ENCODE data around the gene ISCU. TPM values are rescaled to one million over a fixed set of nuclear protein-coding genes. Genes with fewer than 3 reads are reported as not detected.

Gene ISCU
- polyA plus RNA-seq, 1 donor (not counting 4 experiments of a cell fraction or from before 2014, with no cell fraction given): 106 TPM

DNA sequence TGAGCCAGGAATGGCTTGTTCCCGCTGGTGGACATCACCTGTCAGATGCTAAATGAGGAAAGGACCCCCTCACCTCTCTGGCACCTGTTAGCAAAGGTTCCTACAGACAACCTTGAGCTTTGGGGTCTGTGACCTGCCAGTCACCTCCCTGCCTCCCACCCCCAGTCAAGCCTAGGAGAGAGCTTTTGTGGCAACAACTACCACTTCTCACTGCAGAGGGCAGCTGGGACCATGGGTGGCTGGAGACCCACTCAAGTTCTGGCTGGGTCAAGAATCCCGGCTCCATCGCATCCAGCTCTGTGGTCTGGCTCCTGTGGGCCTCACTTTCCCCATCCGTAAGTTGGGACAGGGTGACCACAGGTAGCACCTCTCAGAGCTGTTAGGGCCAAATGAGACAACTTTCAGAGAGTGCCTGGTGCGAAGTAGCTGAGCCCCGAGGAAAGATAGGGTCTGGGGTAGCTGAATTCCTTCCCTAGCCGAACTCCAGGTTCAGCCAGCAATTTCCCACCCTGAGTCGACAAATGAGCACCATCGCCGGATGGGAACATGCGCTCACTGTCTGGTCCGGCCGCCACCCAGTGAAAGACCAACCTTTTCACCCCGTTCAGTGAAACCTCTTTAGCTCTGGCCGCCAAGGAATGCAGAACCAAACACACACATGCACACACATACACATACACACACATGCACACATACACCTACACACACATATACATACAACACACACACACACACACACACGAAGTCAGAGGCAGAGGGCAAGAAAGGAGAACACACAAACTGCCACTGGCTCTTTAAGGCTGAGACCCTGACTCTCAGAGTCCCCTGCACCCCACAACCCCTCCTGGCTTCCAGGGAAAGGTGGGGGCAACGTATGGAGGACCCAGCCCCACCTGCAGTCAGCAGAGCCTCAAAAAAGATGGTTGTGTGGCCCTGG, 33.6 kb downstream of the ISCU start:
- Histone ChIP-seq H3K27me3 (ENCODE audit: control insufficient read depth, extremely low read depth, insufficient read depth, low read length) (peaks cover 7% of the 10 kb centered on the region), H3K4me3 (ENCODE audit: control insufficient read depth in 2 of 3, extremely low read depth in 1 of 3, insufficient read depth in 2 of 3, low read depth in 1 of 3, low read length in 3 of 3) (no peak overlapping the region), H3K9me3 (ENCODE audit: control insufficient read depth, low read depth, low read length) (no peaks in the 10 kb centered on the region), H3K27ac (ENCODE audit: control insufficient read depth, insufficient read depth, low read length) (no peak overlapping the region), H3K9ac (ENCODE audit: control insufficient read depth, extremely low read depth, insufficient read depth, low read length) (no peak overlapping the region), H3K4me2 (ENCODE audit: control insufficient read depth, extremely low read depth, insufficient read depth, low read depth, low read length) (no peak overlapping the region), H3K36me3 (ENCODE audit: control insufficient read depth in 2 of 2, extremely low read depth in 1 of 2, insufficient read depth in 2 of 2, low read length in 2 of 2) (no peaks in the 10 kb centered on the region), H3K9me1 (ENCODE audit: control insufficient read depth, extremely low read depth, insufficient read depth, low read length) (no peaks in the 10 kb centered on the region), H2AFZ (ENCODE audit: control insufficient read depth, low read length) (no peak overlapping the region), H4K20me1 (ENCODE audit: control insufficient read depth, extremely low read depth, insufficient read depth, low read length) (no peaks in the 10 kb centered on the region), H3K79me2 (ENCODE audit: control insufficient read depth, insufficient read depth, low read length) (no peaks in the 10 kb centered on the region), H3K4me1 (ENCODE audit: control insufficient read depth, extremely low read depth, insufficient read depth, low read length) (no peaks in the 10 kb centered on the region)
- FAIRE-seq: no peak
- dilution Hi-C loops (cut with MboI; ENCODE audit: extremely low pct_ligation_motif_present, low sequenced_read_pairs): no loop called here
- TF ChIP-seq, protein P1, sequence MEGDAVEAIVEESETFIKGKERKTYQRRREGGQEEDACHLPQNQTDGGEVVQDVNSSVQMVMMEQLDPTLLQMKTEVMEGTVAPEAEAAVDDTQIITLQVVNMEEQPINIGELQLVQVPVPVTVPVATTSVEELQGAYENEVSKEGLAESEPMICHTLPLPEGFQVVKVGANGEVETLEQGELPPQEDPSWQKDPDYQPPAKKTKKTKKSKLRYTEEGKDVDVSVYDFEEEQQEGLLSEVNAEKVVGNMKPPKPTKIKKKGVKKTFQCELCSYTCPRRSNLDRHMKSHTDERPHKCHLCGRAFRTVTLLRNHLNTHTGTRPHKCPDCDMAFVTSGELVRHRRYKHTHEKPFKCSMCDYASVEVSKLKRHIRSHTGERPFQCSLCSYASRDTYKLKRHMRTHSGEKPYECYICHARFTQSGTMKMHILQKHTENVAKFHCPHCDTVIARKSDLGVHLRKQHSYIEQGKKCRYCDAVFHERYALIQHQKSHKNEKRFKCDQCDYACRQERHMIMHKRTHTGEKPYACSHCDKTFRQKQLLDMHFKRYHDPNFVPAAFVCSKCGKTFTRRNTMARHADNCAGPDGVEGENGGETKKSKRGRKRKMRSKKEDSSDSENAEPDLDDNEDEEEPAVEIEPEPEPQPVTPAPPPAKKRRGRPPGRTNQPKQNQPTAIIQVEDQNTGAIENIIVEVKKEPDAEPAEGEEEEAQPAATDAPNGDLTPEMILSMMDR (optimal IDR thresholded peaks at IDR 0.05 in 1 of 3, IDR thresholded peaks at IDR 0.05 in 1 of 3, conservative IDR thresholded peaks at IDR 0.05 in 1 of 3; ENCODE audit: extremely low read depth in 1 of 3, insufficient read depth in 2 of 3, low read length in 3 of 3): no peak
- no peak for TF ChIP-seq EZH2 (IDR thresholded peaks at IDR 0.05; ENCODE audit: low read length)
- DNase-seq (ENCODE audit: low read depth, low spot score): no peak

DNA sequence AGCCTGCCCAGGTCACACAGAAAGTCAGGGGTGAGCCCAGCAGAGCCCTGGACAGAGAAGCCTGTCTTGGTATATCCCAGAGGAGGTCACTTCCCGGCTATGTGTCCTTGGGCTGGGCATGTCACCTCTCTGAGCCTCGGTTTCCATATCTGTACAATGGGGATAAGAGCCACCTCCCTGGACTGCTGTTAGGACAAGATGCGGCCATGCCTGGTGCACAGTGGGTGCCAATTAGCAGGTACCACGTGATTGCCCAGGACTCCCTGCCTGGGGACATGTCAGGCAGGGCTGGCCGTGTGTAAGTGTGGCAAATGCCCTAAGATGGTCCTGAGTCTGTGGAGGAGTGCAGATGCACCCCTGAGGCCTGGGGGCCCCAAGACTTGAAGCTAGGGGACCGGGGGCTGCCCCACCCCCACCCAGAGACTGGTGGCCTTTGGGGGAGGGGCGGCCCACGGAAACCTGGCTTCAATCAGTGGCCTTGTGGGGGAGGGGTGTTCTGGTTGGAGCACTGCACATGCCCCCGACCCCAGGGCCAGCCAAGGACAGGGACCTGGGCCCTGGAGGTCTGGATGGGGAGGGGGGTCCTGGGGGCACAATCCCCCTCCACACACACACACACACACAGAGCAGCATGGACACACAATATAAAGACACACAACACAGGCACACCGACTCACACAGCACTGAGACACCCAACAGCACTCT, 34.6 kb downstream of the ISCU start:
- H3K4me1 ChIP-seq (ENCODE audit: control insufficient read depth, extremely low read depth, insufficient read depth, low read length): no peaks in the 10 kb centered on the region
- TF ChIP-seq, protein P1 (optimal IDR thresholded peaks at IDR 0.05 in 1 of 3, IDR thresholded peaks at IDR 0.05 in 1 of 3, conservative IDR thresholded peaks at IDR 0.05 in 1 of 3; ENCODE audit: extremely low read depth in 1 of 3, insufficient read depth in 2 of 3, low read length in 3 of 3): no peak
- TF ChIP-seq EZH2 (IDR thresholded peaks at IDR 0.05; ENCODE audit: low read length): no peak
- H2AFZ ChIP-seq (ENCODE audit: control insufficient read depth, low read length): no peak overlapping the region
- DNase-seq (ENCODE audit: low read depth, low spot score): no peak
- no peak for FAIRE-seq
- no peaks in the 10 kb centered on the region for H3K36me3 ChIP-seq (ENCODE audit: control insufficient read depth in 2 of 2, extremely low read depth in 1 of 2, insufficient read depth in 2 of 2, low read length in 2 of 2)
- no peak overlapping the region for H3K4me3 ChIP-seq (ENCODE audit: control insufficient read depth in 2 of 3, extremely low read depth in 1 of 3, insufficient read depth in 2 of 3, low read depth in 1 of 3, low read length in 3 of 3)
- no peaks in the 10 kb centered on the region for H4K20me1 ChIP-seq (ENCODE audit: control insufficient read depth, extremely low read depth, insufficient read depth, low read length)
- no peaks in the 10 kb centered on the region for H3K79me2 ChIP-seq (ENCODE audit: control insufficient read depth, insufficient read depth, low read length)
- H3K9ac ChIP-seq (ENCODE audit: control insufficient read depth, extremely low read depth, insufficient read depth, low read length): no peak overlapping the region
- dilution Hi-C loops (cut with MboI; ENCODE audit: extremely low pct_ligation_motif_present, low sequenced_read_pairs): no loop called here
- H3K4me2 ChIP-seq (ENCODE audit: control insufficient read depth, extremely low read depth, insufficient read depth, low read depth, low read length): no peak overlapping the region
- H3K9me3 ChIP-seq (ENCODE audit: control insufficient read depth, low read depth, low read length): no peaks in the 10 kb centered on the region
- no peaks in the 10 kb centered on the region for H3K9me1 ChIP-seq (ENCODE audit: control insufficient read depth, extremely low read depth, insufficient read depth, low read length)
- peaks cover 7% of the 10 kb centered on the region for H3K27me3 ChIP-seq (ENCODE audit: control insufficient read depth, extremely low read depth, insufficient read depth, low read length)
- no peak overlapping the region for H3K27ac ChIP-seq (ENCODE audit: control insufficient read depth, insufficient read depth, low read length)

Measured in keratinocyte (primary cell).